IMR-90 (cell line): Measurements from ENCODE around the gene UBE2E2. TPM values are rescaled to one million over a fixed set of nuclear protein-coding genes. Genes with fewer than 3 reads are reported as not detected.

Experiments
- ATAC-seq: fragments of 200-7000 bp; cut with Tn5 transposase; 2 replicates; pipeline ENCODE4 v1.9.1; 2020; ENCODE audit warnings: low read depth, mild to moderate bottlenecking, moderate library complexity
- BruUV-seq: library from RNA; stranded (reverse); fragments of 400-500 nt; replicated peaks from 2 replicates; lab custom pipeline; 2021; lab: Mats Ljungman, UMichigan
- CTCF ChIA-PET: fragments of 300-600 bp; formaldehyde crosslinking; extraction: SDS; loops from one replicate; lab custom pipeline; 2021; ENCODE audit warnings: antibody characterized with exemption; lab: Yijun Ruan, JAX
- POLR2A ChIA-PET: fragments of 300-600 bp; sonication (Branson Sonifier 250); formaldehyde crosslinking; loops from one replicate; lab custom pipeline; 2022; ENCODE audit warnings: antibody characterized with exemption; ENCODE audit not compliant: unreplicated experiment; lab: Charles Lee
- DNase-seq: peaks from one replicate; pipeline ENCODE4 v3.0.0; 2013
- H2AFZ ChIP-seq: replicated peaks from 2 replicates; pipeline ENCODE3; 2013; ENCODE audit warnings: low read length, mild to moderate bottlenecking; ENCODE audit not compliant: poor library complexity
- H2AK5ac ChIP-seq: 2 replicates; pipeline ENCODE4 v1.6.1; 2013; ENCODE audit warnings: low read depth, low read length, inconsistent platforms
- H2AK9ac ChIP-seq: replicated peaks from 2 replicates; pipeline ENCODE3; 2013; ENCODE audit warnings: mild to moderate bottlenecking, low read depth, low read length, moderate library complexity; ENCODE audit not compliant: poor library complexity
- H2BK120ac ChIP-seq: 2 replicates; pipeline ENCODE4 v1.6.1; 2013; ENCODE audit warnings: low read depth, low read length, inconsistent platforms
- H2BK15ac ChIP-seq: 3 replicates; pipeline ENCODE4 v1.6.1; 2013; ENCODE audit warnings: low read depth, low read length, inconsistent platforms
- H2BK20ac ChIP-seq: 2 replicates; pipeline ENCODE4 v1.6.1; 2013; ENCODE audit warnings: low read depth, mild to moderate bottlenecking, inconsistent platforms, low read length, moderate library complexity
- H2BK5ac ChIP-seq: 2 replicates; pipeline ENCODE4 v1.6.1; 2013; ENCODE audit warnings: mild to moderate bottlenecking, low read depth, low read length, inconsistent platforms; ENCODE audit not compliant: poor library complexity, severe bottlenecking
- H3K14ac ChIP-seq: replicated peaks from 2 replicates; pipeline ENCODE4 v1.6.1; 2013; ENCODE audit warnings: low read depth, low read length, inconsistent platforms
- H3K18ac ChIP-seq: 2 replicates; pipeline ENCODE4 v1.6.1; 2013; ENCODE audit warnings: low read depth, low read length, control low read depth
- H3K23ac ChIP-seq: 2 replicates; pipeline ENCODE4 v1.6.1; 2013; ENCODE audit warnings: low read depth, low read length, inconsistent platforms
- H3K27ac ChIP-seq: 2 replicates; pipeline ENCODE4 v1.5.1; 2013; ENCODE audit warnings: mild to moderate bottlenecking, control low read depth, low read length; ENCODE audit not compliant: insufficient read depth
- H3K27me3 ChIP-seq: 2 replicates; pipeline ENCODE4 v1.6.1; 2013; ENCODE audit warnings: low read length; ENCODE audit not compliant: control insufficient read depth, insufficient read depth
- H3K36me3 ChIP-seq: 2 replicates; pipeline ENCODE4 v1.6.1; 2013; ENCODE audit warnings: low read length, mixed read lengths; ENCODE audit not compliant: control insufficient read depth, insufficient read depth
- H3K4ac ChIP-seq: 2 replicates; pipeline ENCODE4 v1.6.1; 2013; ENCODE audit warnings: low read depth, low read length, inconsistent platforms
- H3K4me1 ChIP-seq: 2 replicates; pipeline ENCODE4 v1.6.1; 2013; ENCODE audit warnings: low read length, mixed read lengths; ENCODE audit not compliant: control insufficient read depth, insufficient read depth
- H3K4me2 ChIP-seq: 2 replicates; pipeline ENCODE4 v1.6.1; 2013; ENCODE audit warnings: low read depth, mild to moderate bottlenecking, control low read depth, low read length, moderate library complexity
- H3K4me3 ChIP-seq: 2 replicates; pipeline ENCODE4 v1.5.1; 2013; ENCODE audit warnings: low read depth, mild to moderate bottlenecking, control low read depth, low read length, moderate library complexity; ENCODE audit not compliant: insufficient read depth
- H3K56ac ChIP-seq: 2 replicates; pipeline ENCODE4 v1.6.1; 2013; ENCODE audit warnings: low read length, inconsistent platforms; ENCODE audit not compliant: insufficient read depth; ENCODE audit errors: extremely low read depth
- H3K79me1 ChIP-seq, 2 experiments: 2 replicates each; pipeline ENCODE4 v1.6.1; 2013; ENCODE audit warnings: low read length in 2 of 2, inconsistent platforms in 1 of 2, low read depth in 1 of 2
- H3K9ac ChIP-seq: 2 replicates; pipeline ENCODE4 v1.6.1; 2013; ENCODE audit warnings: low read depth, low read length, control low read depth
- H3K9me1 ChIP-seq: 2 replicates; pipeline ENCODE4 v1.6.1; 2013; ENCODE audit warnings: low read length, inconsistent platforms; ENCODE audit not compliant: insufficient read depth
- H3K9me3 ChIP-seq: 2 replicates; pipeline ENCODE4 v1.6.1; 2013; ENCODE audit warnings: low read length; ENCODE audit not compliant: control insufficient read depth, insufficient read depth
- H4K20me1 ChIP-seq: 2 replicates; pipeline ENCODE4 v1.6.1; 2013; ENCODE audit warnings: low read length, inconsistent platforms; ENCODE audit not compliant: insufficient read depth
- H4K5ac ChIP-seq: 2 replicates; pipeline ENCODE4 v1.6.1; 2013; ENCODE audit warnings: mild to moderate bottlenecking, low read depth, low read length, control low read depth
- H4K8ac ChIP-seq, 2 experiments: 2 replicates each; pipeline ENCODE4 v1.6.1; 2013; ENCODE audit warnings: low read depth in 2 of 2, low read length in 2 of 2, control low read depth in 1 of 2, inconsistent platforms in 1 of 2
- H4K91ac ChIP-seq: 2 replicates; pipeline ENCODE4 v1.6.1; 2013; ENCODE audit warnings: low read depth, low read length, inconsistent platforms; ENCODE audit not compliant: insufficient read depth
- CHD1 ChIP-seq: IDR thresholded peaks from 2 replicates; pipeline ENCODE4 v1.6.1; 2012; ENCODE audit warnings: low read depth, low read length, improper control_type of control experiment
- ELK1 ChIP-seq: fragments of 150-350 bp; IDR thresholded peaks from 2 replicates; pipeline ENCODE4 v1.6.1; 2016; ENCODE audit warnings: low read depth, mild to moderate bottlenecking, low read length, moderate library complexity, borderline replicate concordance
- NFE2L2 ChIP-seq: fragments of 150-350 bp; IDR thresholded peaks from 2 replicates; pipeline ENCODE4 v1.6.1; 2016; ENCODE audit warnings: low read depth, mild to moderate bottlenecking, low read length
- POLR2A ChIP-seq: IDR thresholded peaks from 2 replicates; pipeline ENCODE4 v1.6.1; 2012; ENCODE audit warnings: mild to moderate bottlenecking, low read depth, low read length
- RAD21 ChIP-seq: IDR thresholded peaks from 2 replicates; pipeline ENCODE4 v1.6.1; 2012; ENCODE audit warnings: low read length, improper control_type of control experiment
- RCOR1 ChIP-seq: IDR thresholded peaks from 2 replicates; pipeline ENCODE4 v1.6.1; 2012; ENCODE audit warnings: mild to moderate bottlenecking, low read length, improper control_type of control experiment; ENCODE audit not compliant: insufficient replicate concordance
- RFX5 ChIP-seq: IDR thresholded peaks from 2 replicates; pipeline ENCODE4 v1.8.0; 2012; ENCODE audit warnings: low read depth, mild to moderate bottlenecking, low read length, moderate library complexity
- WGBS, 2 experiments: methylation state at CpG; one replicate each; pipeline versions ENCODE4 v1.1.5 to v1.1.7; 2013; ENCODE audit warnings: missing lambda C conversion rate in 2 of 2; ENCODE audit not compliant: insufficient read length in 1 of 2; ENCODE audit errors: extremely low coverage in 2 of 2; 5-methylcytosine and 5-hydroxymethylcytosine counted together
- dilution Hi-C: fragments of 300-500 bp; cut with HindIII; formaldehyde crosslinking; loops from one replicate; pipeline ENCODE4 v1.14.3; 2018; ENCODE audit warnings: low sequenced_read_pairs; ENCODE audit not compliant: unreplicated experiment
- in situ Hi-C: fragments of 300-500 bp; cut with MboI; formaldehyde crosslinking; loops from 3 replicates; pipeline ENCODE4 v1.14.3; 2019; ENCODE audit warnings: low sequenced_read_pairs, inconsistent platforms, mixed read lengths
- intact Hi-C: fragments of 100-400 bp; cut with micrococcal nuclease; formaldehyde crosslinking; loops from 2 replicates; pipeline ENCODE4 v1.10.0; 2022
- polyA plus RNA-seq, 3 experiments: library from polyadenylated mRNA; depleted of rRNA; stranded (reverse); fragments of >200 nt; gene quantifications; 2 replicates each; pipeline ENCODE4 v1.2.3, GENCODE V29; 2012; ENCODE audit warnings: low replicate concordance in 1 of 3
- total RNA-seq: library from RNA; depleted of rRNA; stranded (reverse); fragments of >200 nt; gene quantifications from 2 replicates; pipeline ENCODE4 v1.2.3, GENCODE V29; 2012

Gene UBE2E2
- total and polyA plus RNA-seq, 2 of the 4 experiments (the other 2 are of a cell fraction) = 18.6 to 32.7 TPM

DNA sequence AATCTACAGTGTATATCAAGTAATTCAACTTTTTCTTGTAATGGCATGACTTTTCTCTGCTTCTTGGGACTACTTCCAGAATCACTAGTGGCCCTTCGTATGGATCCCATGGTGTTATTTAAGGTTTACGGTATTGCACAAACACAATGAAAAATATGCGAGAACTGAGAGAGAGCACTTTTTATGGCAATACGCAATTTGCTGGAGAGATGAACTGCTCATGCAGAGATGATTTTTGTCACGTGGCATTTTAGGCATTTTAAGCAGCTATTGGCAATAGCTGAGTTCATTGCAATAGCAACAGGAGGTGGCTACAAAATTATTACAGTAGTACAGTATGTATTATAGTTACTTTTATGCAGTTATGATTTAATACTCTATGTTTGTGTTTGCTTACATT is 294.0 kb downstream of the UBE2E2 start:
- no peak overlapping the region for H4K91ac ChIP-seq
- H3K79me1 ChIP-seq = peaks cover 0 to 3% of the 10 kb centered on the region in 2 experiments; a peak in 1 of 4 replicates
- H3K56ac ChIP-seq = no peak overlapping the region
- DNase-seq (no peak), ATAC-seq (no peak)
- WGBS, 2 experiments = 100% methylated on average over 3 of the region's 5 CpGs; no CpG with 5 or more reads in 1 of the 2 experiments
- no peak overlapping the region for H2AK9ac ChIP-seq
- dilution Hi-C loops = no loop called here
- no peak overlapping the region for H3K23ac ChIP-seq
- no peak overlapping the region for H2AK5ac ChIP-seq
- BruUV-seq = no TSS peak
- H2BK5ac ChIP-seq = no peak overlapping the region
- in situ Hi-C loops = no loop called here
- H2BK15ac ChIP-seq = no peak overlapping the region
- no peak overlapping the region for H2BK120ac ChIP-seq
- ChIA-PET POLR2A (no interaction called here), CTCF (no interaction called here)
- no peaks in the 10 kb centered on the region for H3K9me3 ChIP-seq
- H3K9ac ChIP-seq = no peak overlapping the region
- H3K4me1 ChIP-seq = peaks cover 2% of the 10 kb centered on the region; the same call in 1 of the 2 replicates
- H3K18ac ChIP-seq = no peak overlapping the region
- TF ChIP-seq RFX5 (no peak), NFE2L2 (no peak), RAD21 (no peak), CHD1 (no peak), POLR2A (no peak), RCOR1 (no peak), ELK1 (no peak)
- H2AFZ ChIP-seq = no peak overlapping the region
- H3K4me3 ChIP-seq = no peak overlapping the region
- H4K20me1 ChIP-seq = no peaks in the 10 kb centered on the region
- H3K27ac ChIP-seq = no peak overlapping the region
- no peak overlapping the region for H4K8ac ChIP-seq
- no peak overlapping the region for H3K4ac ChIP-seq
- no peak overlapping the region for H3K4me2 ChIP-seq
- no peak overlapping the region for H4K5ac ChIP-seq
- H3K9me1 ChIP-seq = no peaks in the 10 kb centered on the region
- H2BK20ac ChIP-seq = no peak overlapping the region
- no peaks in the 10 kb centered on the region for H3K27me3 ChIP-seq
- no peaks in the 10 kb centered on the region for H3K36me3 ChIP-seq
- no peak overlapping the region for H3K14ac ChIP-seq
- intact Hi-C loops = no loop called here
